ENCODE measurements around the gene KCND2. TPM values are rescaled to one million over a fixed set of nuclear protein-coding genes. Genes with fewer than 3 reads are reported as not detected.

Gene KCND2
- total RNA-seq, 1 donor: 17.3 TPM

DNA sequence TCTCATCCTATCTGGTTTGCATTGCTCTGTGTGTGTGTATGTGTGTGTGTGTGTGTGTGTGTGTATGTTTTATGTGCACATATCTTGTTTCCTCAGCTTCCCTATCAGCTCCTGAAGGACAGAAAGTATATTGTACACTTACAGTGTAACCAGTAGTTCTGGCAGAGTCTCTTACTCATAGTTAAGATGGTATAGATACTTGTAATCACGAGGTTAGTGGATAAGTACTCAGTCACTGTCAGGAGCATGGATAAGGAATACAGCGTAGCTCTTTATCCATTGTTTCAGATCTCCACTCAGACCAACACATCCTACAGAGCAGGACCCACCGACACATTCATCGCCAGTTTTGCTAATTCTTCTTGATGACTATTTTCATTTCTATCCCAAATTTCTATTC, 309.9 kb downstream of the KCND2 start:
- TF ChIP-seq, protein P1, sequence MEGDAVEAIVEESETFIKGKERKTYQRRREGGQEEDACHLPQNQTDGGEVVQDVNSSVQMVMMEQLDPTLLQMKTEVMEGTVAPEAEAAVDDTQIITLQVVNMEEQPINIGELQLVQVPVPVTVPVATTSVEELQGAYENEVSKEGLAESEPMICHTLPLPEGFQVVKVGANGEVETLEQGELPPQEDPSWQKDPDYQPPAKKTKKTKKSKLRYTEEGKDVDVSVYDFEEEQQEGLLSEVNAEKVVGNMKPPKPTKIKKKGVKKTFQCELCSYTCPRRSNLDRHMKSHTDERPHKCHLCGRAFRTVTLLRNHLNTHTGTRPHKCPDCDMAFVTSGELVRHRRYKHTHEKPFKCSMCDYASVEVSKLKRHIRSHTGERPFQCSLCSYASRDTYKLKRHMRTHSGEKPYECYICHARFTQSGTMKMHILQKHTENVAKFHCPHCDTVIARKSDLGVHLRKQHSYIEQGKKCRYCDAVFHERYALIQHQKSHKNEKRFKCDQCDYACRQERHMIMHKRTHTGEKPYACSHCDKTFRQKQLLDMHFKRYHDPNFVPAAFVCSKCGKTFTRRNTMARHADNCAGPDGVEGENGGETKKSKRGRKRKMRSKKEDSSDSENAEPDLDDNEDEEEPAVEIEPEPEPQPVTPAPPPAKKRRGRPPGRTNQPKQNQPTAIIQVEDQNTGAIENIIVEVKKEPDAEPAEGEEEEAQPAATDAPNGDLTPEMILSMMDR (IDR thresholded peaks at IDR 0.05; ENCODE audit: insufficient read depth, low read depth, low read length): no peak
- H3K4me3 ChIP-seq (ENCODE audit: low read depth, low read length): no peak overlapping the region
- DNase-seq (ENCODE audit: low read depth): no peak

DNA sequence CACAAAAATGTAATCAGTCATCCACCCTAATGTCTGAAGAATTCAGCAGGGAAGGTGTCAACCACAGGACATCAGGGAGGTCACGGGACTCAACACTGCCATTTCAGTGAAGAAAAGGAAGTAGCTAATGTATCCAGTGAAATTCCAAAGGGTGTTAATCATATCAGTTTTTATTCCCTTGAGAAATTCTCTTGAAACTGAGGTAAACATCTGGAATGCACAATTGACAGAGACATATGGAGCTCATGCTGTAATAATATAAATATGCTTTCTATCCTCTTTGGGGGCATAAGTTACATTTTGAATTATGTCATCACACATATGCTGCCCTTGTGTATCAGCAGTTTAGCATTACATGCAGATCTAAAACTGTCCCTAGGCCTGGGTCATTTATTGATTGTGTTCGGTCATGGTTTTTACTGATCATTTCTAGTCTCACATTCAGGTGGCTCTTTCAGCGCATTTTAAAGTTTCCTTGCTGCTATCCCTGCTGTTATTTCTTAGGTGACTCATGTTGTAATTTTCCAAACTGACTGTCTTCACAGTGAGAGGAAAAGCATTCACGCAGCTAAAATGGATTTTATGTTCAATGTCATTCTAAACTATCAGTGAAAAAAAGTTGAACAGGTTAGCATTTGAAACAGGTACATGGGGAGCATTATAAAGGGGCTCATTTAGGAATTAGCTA, 311.1 kb downstream of the KCND2 start:
- TF ChIP-seq, protein P1 (IDR thresholded peaks at IDR 0.05; ENCODE audit: insufficient read depth, low read depth, low read length): no peak
- no peak overlapping the region for H3K4me3 ChIP-seq (ENCODE audit: low read depth, low read length)

DNA sequence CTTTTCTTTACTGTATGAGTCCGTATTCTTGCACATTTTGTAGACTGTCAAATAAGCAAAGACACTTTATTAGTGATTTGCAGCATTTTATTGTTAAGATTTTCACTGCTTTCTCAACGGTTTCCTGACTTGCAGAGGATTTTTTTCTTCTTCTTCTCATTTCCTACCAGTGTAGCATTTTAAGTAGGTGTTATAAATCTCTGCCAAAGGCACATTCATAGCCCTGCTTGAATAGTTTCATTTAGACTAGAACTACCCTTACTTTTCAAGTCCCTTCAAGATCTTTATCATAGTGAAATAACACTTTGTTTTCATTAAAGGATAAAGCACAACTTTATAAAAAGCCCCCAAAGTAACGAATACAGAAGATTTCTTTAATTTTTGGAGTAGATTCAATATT, 313.6 kb downstream of the KCND2 start:
- peak; percentile 5 for DNase-seq (ENCODE audit: low read depth)
- TF ChIP-seq, protein P1 (IDR thresholded peaks at IDR 0.05; ENCODE audit: insufficient read depth, low read depth, low read length): no peak
- no peak overlapping the region for H3K4me3 ChIP-seq (ENCODE audit: low read depth, low read length)

More for the DNA sequence above, 311.1 kb downstream of the KCND2 start:
- peak; percentile 73 for DNase-seq (ENCODE audit: low read depth)

DNA sequence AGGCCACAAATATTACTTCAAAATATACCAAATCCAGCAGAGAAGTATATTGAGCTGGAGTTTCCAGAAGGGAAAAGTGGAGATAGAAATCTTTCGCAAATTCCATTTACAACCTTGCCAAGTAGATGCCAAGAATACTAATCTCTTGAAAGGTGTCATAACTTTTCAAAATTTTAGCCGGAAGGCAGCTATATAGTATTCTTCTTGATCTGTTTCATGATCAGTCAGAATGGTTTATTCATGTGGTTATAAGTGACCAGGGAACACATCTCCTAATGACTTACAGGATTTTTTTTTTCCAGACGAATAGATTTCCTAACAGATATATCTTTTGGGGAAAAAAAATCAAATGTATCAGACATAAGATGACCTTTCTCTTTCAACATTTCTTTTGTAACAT, 314.3 kb downstream of the KCND2 start:
- no peak for DNase-seq (ENCODE audit: low read depth)
- no peak overlapping the region for H3K4me3 ChIP-seq (ENCODE audit: low read depth, low read length)
- TF ChIP-seq, protein P1 (IDR thresholded peaks at IDR 0.05; ENCODE audit: insufficient read depth, low read depth, low read length): no peak

DNA sequence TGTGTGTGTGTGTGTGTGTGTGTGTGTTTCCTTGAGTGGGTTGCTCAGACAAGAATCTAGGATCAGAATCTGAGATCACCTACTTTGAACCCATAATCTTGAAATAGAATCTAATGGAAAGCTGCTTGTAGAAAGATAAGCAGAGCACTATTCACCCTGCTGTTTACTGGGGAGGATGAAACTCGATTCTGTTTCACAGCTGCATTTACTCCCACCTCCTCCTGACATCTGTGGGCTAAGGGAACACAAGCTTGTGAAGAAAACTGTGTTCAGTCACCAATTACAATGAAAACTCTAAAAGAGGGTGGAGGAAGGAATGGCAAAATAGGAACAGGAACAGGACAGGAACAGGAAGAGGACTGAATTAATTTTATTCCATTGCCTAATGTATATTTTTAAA, 315.4 kb downstream of the KCND2 start:
- TF ChIP-seq, protein P1 (IDR thresholded peaks at IDR 0.05; ENCODE audit: insufficient read depth, low read depth, low read length): no peak
- no peak overlapping the region for H3K4me3 ChIP-seq (ENCODE audit: low read depth, low read length)
- peak; percentile 12 for DNase-seq (ENCODE audit: low read depth)

DNA sequence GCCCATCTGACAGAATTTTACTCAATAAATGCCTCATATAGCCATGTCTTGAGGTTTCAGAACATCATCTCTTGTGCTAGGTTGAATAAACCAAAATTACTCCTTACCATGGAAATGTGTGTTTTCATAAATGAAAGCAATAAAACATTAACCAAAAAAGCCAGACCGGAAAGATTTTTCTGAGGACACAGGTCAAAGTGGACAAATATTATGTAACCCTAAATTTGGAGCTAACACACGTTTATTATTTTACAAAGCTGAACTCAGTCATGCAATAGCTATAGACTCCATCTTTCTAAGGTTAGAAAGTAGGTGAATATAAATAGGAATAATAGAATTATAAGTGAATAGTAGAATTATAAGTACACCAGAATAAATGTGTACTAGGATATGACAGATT, 315.9 kb downstream of the KCND2 start:
- DNase-seq (ENCODE audit: low read depth): no peak
- H3K4me3 ChIP-seq (ENCODE audit: low read depth, low read length): no peak overlapping the region
- TF ChIP-seq, protein P1 (IDR thresholded peaks at IDR 0.05; ENCODE audit: insufficient read depth, low read depth, low read length): no peak

DNA sequence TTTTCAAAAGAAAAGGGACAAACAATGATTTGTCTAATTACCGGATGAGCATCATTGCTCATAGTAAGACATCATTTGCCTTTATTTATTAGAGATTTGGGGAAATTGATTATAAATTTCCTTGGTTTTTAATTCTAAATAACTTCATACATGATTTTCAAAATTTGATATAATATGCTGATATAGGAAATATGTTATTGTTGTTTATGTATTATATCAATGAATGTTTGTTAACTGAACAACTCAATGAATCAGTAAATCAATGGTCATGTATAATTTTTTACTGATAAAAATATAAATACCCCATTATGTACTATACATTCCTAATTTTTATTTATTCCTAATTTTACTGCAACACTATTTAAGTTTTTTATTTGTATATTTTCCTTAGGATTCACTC, 327.6 kb downstream of the KCND2 start:
- DNase-seq (ENCODE audit: low read depth): no peak
- TF ChIP-seq, protein P1 (IDR thresholded peaks at IDR 0.05; ENCODE audit: insufficient read depth, low read depth, low read length): no peak
- no peak overlapping the region for H3K4me3 ChIP-seq (ENCODE audit: low read depth, low read length)

Data from fibroblast of villous mesenchyme (primary cell).